PC-9 (cell line): Measurements from ENCODE around the gene OR2V1. TPM values are rescaled to one million over a fixed set of nuclear protein-coding genes. Genes with fewer than 3 reads are reported as not detected.
"Not testable (repeated sequence)": the region's sequence is repeated elsewhere in the genome, so short reads cannot be mapped to it uniquely, and the experiment has no call there.

ENCODE experiments used
- BruUV-seq: library from RNA; stranded (reverse); fragments of 400-500 nt; replicated peaks from 2 replicates; lab custom pipeline; 2021; lab: Mats Ljungman, UMichigan
- CTCF ChIA-PET: fragments of 300-600 bp; sonication (Branson Sonifier 250); formaldehyde crosslinking; loops from one replicate; lab custom pipeline; 2022; ENCODE audit warnings: antibody characterized with exemption; lab: Charles Lee
- POLR2A ChIA-PET: fragments of 300-600 bp; sonication (Branson Sonifier 250); formaldehyde crosslinking; loops from one replicate; lab custom pipeline; 2022; ENCODE audit warnings: antibody characterized with exemption; ENCODE audit not compliant: unreplicated experiment; lab: Charles Lee
- DNase-seq, 2 experiments: peaks; one replicate each; pipeline versions ENCODE4 v3.0.0 to v3.0.0-alpha.2; 2015 to 2022; ENCODE audit warnings: mixed read lengths in 1 of 2
- H2AFZ ChIP-seq: fragments of 200-600 bp; sonication (generic); 2 replicates; pipeline ENCODE4 v1.8.1; 2017; ENCODE audit warnings: antibody characterized with exemption
- H3F3A ChIP-seq: fragments of 200-600 bp; sonication (generic); 2 replicates; pipeline ENCODE4 v1.8.1; 2017; ENCODE audit warnings: antibody characterized with exemption, mild to moderate bottlenecking, low read depth; ENCODE audit not compliant: insufficient read depth
- H3K27ac ChIP-seq: fragments of 200-600 bp; sonication (generic); 2 replicates; pipeline ENCODE4 v1.6.1; 2016; ENCODE audit warnings: mixed run types
- H3K27me3 ChIP-seq: fragments of 200-600 bp; sonication (generic); 2 replicates; pipeline ENCODE4 v1.6.1; 2016; ENCODE audit warnings: low read depth, mixed run types; ENCODE audit not compliant: insufficient read depth
- H3K36me3 ChIP-seq: fragments of 200-600 bp; sonication (generic); 2 replicates; pipeline ENCODE4 v1.6.1; 2016; ENCODE audit warnings: low read depth, mixed run types
- H3K4me1 ChIP-seq: fragments of 200-600 bp; sonication (generic); replicated peaks from 2 replicates; pipeline ENCODE4 v1.6.1; 2016; ENCODE audit warnings: mixed run types; ENCODE audit not compliant: insufficient read depth
- H3K4me2 ChIP-seq: fragments of 200-600 bp; sonication (generic); 2 replicates; pipeline ENCODE4 v1.6.1; 2017; ENCODE audit warnings: mixed run types
- H3K4me3 ChIP-seq: fragments of 200-600 bp; sonication (generic); 2 replicates; pipeline ENCODE4 v1.6.1; 2016; ENCODE audit warnings: mixed run types
- H3K79me2 ChIP-seq: fragments of 200-600 bp; sonication (generic); 2 replicates; pipeline ENCODE4 v1.6.1; 2017; ENCODE audit warnings: low read depth, mixed run types
- H3K9me2 ChIP-seq: fragments of 200-600 bp; sonication (generic); 2 replicates; pipeline ENCODE4 v1.8.1; 2017; ENCODE audit warnings: mild to moderate bottlenecking; ENCODE audit not compliant: insufficient read depth
- H3K9me3 ChIP-seq: fragments of 200-600 bp; sonication (generic); 2 replicates; pipeline ENCODE4 v1.8.1; 2016; ENCODE audit warnings: low read depth; ENCODE audit not compliant: insufficient read depth
- H4K20me1 ChIP-seq: fragments of 200-600 bp; sonication (generic); 2 replicates; pipeline ENCODE4 v1.8.1; 2017; ENCODE audit not compliant: insufficient read depth
- CTCF ChIP-seq: fragments of 200-600 bp; sonication (generic); conservative IDR thresholded peaks from 2 replicates; pipeline ENCODE4 v1.6.1; 2017; ENCODE audit warnings: mixed run types, antibody characterized with exemption, mild to moderate bottlenecking, moderate library complexity
- EZH2 ChIP-seq: fragments of 200-600 bp; sonication (generic); IDR thresholded peaks from 2 replicates; pipeline ENCODE4 v1.8.0; 2017; ENCODE audit warnings: antibody characterized with exemption, low read depth
- intact Hi-C: fragments of 100-400 bp; cut with micrococcal nuclease; formaldehyde crosslinking; loops from one replicate; pipeline ENCODE4 v1.10.0; 2022; ENCODE audit not compliant: unreplicated experiment
- total RNA-seq: library from RNA; stranded (reverse); gene quantifications from 2 replicates; pipeline ENCODE4 v1.2.3, GENCODE V29; 2021

OR2V1 gene
- total RNA-seq, 1 experiment from 2014 or later, result not detected

- Histone ChIP-seq H3K4me1 (peaks cover 27% of the 10 kb centered on the region), H4K20me1 (no peaks in the 10 kb centered on the region), H3F3A (peaks cover 6% of the 10 kb centered on the region; the same call in 1 of the 2 replicates), H3K36me3 (no peaks in the 10 kb centered on the region), H3K9me3 (0 out of 2 replicates have a peak, but pooled peaks cover 8% of the 10 kb centered on the region), H3K79me2 (no peaks in the 10 kb centered on the region), H3K9me2 (no peaks in the 10 kb centered on the region), H3K4me3 (no peak overlapping the region), H3K27ac (peak overlapping the region; percentile 73; the same call in 1 of the 2 replicates), H3K4me2 (peak overlapping the region; percentile 61), H2AFZ (no peak overlapping the region), H3K27me3 (no peaks in the 10 kb centered on the region)
- POLR2A ChIA-PET, result interaction anchor here (0.7 kb wide), 1 partner anchor 309 kb away, joined by 3 read pairs; no protein-coding TSS in a partner anchor
- no TSS peak for BruUV-seq
- CTCF ChIA-PET, result interaction anchor here (0.6 kb wide), 1 partner anchor 1015 kb away, joined by 3 read pairs; no protein-coding TSS in a partner anchor
- DNase-seq, result no peak
- intact Hi-C loops, result no loop called here
- no peak for TF ChIP-seq EZH2
- no peak for TF ChIP-seq CTCF
These were observed 2.1 kb upstream of the OR2V1 start for GRCh38 chr5:181133083-181133482.

GRCh38 chr5:181131514-181131913 is 545 bp upstream of the OR2V1 start:
- no TSS peak for BruUV-seq
- H3K9me2 ChIP-seq, result no peaks in the 10 kb centered on the region
- no peak overlapping the region for H3K4me2 ChIP-seq
- CTCF ChIA-PET, result no interaction called here
- no peak overlapping the region for H2AFZ ChIP-seq
- no peak overlapping the region for H3K27ac ChIP-seq
- TF ChIP-seq EZH2 (no peak), CTCF (no peak)
- no peak overlapping the region for H3K4me3 ChIP-seq
- peaks cover 27% of the 10 kb centered on the region for H3K4me1 ChIP-seq
- H3K27me3 ChIP-seq, result no peaks in the 10 kb centered on the region
- intact Hi-C loops, result no loop called here
- DNase-seq, result no peak
- 0 out of 2 replicates have a peak, but pooled peaks cover 5% of the 10 kb centered on the region for H3K9me3 ChIP-seq
- no peaks in the 10 kb centered on the region for H4K20me1 ChIP-seq
- H3F3A ChIP-seq, result peaks cover 6% of the 10 kb centered on the region; the same call in 1 of the 2 replicates
- H3K36me3 ChIP-seq, result no peaks in the 10 kb centered on the region
- H3K79me2 ChIP-seq, result no peaks in the 10 kb centered on the region
- POLR2A ChIA-PET, result no interaction called here

GRCh38 chr5:181130081-181130480 is 888 bp downstream of the OR2V1 start:
- H3K27ac ChIP-seq, H3F3A ChIP-seq, H3K4me2 ChIP-seq, CTCF ChIA-PET, H3K27me3 ChIP-seq, H3K4me3 ChIP-seq, H3K9me3 ChIP-seq, BruUV-seq, H2AFZ ChIP-seq, intact Hi-C loops, H3K79me2 ChIP-seq, H3K36me3 ChIP-seq, POLR2A ChIA-PET, H4K20me1 ChIP-seq, DNase-seq, H3K9me2 ChIP-seq: not testable (repeated sequence)
- H3K4me1 ChIP-seq, result peaks cover 23% of the 10 kb centered on the region

GRCh38 chr5:181129601-181130000 is 1.4 kb downstream of the OR2V1 start:
- no peaks in the 10 kb centered on the region for H3K79me2 ChIP-seq
- H3F3A ChIP-seq, result peaks cover 6% of the 10 kb centered on the region; the same call in 1 of the 2 replicates
- H3K4me1 ChIP-seq, result peaks cover 18% of the 10 kb centered on the region
- TF ChIP-seq EZH2, result no peak
- no peak for TF ChIP-seq CTCF
- intact Hi-C loops, result no loop called here
- no peaks in the 10 kb centered on the region for H3K9me2 ChIP-seq
- no peaks in the 10 kb centered on the region for H4K20me1 ChIP-seq
- H3K27ac ChIP-seq, result no peak overlapping the region
- ChIA-PET CTCF (no interaction called here), POLR2A (no interaction called here)
- no peak overlapping the region for H2AFZ ChIP-seq
- H3K36me3 ChIP-seq, result no peaks in the 10 kb centered on the region
- DNase-seq, result no peak
- no peaks in the 10 kb centered on the region for H3K9me3 ChIP-seq
- no peak overlapping the region for H3K4me2 ChIP-seq
- BruUV-seq, result no TSS peak
- no peak overlapping the region for H3K4me3 ChIP-seq
- no peaks in the 10 kb centered on the region for H3K27me3 ChIP-seq
